Left renal cortex interstitium (tissue), 4 donors: ENCODE data around the gene CCDC28B. TPM values are rescaled to one million over a fixed set of nuclear protein-coding genes. Genes with fewer than 3 reads are reported as not detected.

Source experiments
- DNase-seq, 4 donors: peaks; one replicate each; pipeline ENCODE4 v3.0.0-alpha.2; 2013; ENCODE audit warnings: low read depth in 4 of 4, low spot score in 2 of 4, missing footprints in 1 of 4
- polyA plus RNA-seq, 4 donors: library from polyadenylated mRNA; unstranded; fragments of 120-200 nt; gene quantifications; one replicate each; pipeline ENCODE4 v1.2.1, GENCODE V29; 2013; ENCODE audit not compliant: insufficient read length in 4 of 4

Gene CCDC28B
- polyA plus RNA-seq, 4 donors: 21.0 to 30.9 (median 27.7) TPM

DNA sequence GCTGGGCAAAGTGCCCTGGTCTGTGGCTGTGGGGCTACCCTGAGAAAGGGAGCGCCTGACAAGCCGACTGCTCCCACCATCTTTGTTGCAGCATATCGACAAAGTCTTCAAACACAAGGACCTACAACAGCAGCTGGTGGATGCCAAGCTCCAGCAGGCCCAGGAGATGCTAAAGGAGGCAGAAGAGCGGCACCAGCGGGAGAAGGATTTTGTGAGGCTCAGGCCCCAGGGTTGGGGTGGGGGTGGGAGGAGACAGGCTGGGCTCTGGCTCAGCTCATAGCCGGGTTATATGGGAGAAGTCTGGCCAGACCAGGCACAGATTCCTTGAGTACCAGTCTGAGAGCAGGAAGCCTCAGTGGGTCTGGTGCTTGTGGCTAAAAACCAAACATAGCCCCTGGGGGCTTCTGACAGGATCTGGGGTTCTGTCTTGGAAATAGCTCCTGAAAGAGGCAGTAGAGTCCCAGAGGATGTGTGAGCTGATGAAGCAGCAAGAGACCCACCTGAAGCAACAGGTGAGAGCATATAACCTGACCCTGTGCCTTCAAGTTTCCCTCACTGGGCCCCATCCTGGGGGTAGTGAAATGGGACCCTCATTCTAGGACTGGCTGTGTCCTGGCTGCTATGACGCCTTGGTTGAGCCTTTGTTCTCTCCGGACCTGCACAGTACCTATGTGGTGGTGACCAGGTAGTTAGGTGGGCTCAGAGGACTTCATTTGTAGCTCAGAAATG is 8.0 kb upstream of the CCDC28B start:
- no peak for DNase-seq

GRCh38 chr1:32194984-32195383 is 5.4 kb upstream of the CCDC28B start:
- no peak for DNase-seq

- no peak for DNase-seq
Observed at GRCh38 chr1:32195531-32195930, 4.9 kb upstream of the CCDC28B start.

DNA sequence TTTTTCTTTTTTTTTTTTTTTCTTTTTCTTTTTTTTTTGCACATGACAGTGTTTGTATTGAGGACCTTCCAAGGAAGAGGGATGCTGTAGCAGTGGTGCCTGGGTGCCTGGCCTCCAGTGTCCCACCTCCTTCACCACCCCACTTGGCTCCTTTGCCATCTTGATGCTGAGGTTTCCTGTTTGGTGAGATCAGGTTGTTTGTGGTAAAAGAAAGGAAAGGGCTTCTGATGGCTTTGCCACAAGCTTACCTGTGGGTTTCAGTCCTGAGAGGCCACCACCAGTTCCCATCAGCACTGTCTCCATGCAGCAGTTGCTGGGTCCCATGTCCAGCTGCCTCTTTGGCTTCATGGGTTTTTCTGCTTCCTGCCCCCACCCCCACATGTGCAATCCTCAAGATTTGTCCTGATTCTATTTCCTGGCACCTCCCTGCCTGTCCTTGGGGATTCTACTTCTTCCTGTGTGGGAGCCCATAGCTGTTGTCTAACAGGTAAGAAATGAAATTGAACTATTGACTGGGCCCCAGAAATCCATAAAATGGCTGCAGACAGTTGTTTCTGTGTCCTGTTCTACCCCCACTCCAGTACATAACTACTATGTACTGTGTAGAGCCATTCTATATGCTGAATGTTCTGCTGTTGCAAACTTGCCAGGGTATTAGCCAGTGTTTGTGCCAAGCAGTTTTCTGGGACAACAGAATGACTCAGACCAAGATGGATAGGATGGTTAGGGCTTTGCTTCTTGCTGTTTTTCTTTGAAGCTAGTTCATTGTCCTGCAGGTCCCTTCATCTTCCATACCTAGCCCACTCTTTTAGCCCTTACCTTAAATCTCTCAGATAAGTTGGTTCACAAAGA is 4.2 kb upstream of the CCDC28B start:
- DNase-seq: no peak

DNA sequence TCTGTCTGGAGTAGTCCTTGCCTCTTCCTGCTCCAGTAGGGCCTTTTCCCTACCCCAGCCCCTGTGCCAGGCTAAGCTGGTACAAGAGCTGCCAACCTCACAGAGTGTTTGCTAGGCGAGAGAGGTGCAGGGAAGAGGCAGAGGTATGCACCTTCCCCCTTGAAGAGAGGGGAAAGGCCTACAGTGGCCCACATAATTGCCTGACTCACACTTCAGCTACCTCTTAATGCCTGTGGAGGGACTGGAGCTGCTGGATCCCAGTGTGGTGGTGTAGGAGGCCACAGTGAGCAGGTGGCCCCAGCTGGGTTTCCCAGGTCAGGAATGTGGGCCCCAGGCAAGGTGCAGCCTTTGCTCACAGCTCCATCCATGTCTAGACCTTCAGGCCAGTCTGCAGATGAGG is 3.3 kb upstream of the CCDC28B start:
- DNase-seq: no peak

DNA sequence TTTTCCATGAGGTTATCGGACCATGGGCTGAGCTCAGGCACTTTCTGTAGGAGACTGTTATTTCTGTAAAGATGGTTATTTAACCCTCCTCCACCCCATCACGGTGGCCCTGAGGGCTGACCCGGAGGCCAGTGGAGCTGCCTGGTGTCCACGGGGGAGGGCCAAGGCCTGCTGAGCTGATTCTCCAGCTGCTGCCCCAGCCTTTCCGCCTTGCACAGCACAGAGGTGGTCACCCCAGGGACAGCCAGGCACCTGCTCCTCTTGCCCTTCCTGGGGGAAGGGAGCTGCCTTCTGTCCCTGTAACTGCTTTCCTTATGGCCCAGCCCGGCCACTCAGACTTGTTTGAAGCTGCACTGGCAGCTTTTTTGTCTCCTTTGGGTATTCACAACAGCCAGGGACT is 2.6 kb upstream of the CCDC28B start:
- DNase-seq: no peak

DNA sequence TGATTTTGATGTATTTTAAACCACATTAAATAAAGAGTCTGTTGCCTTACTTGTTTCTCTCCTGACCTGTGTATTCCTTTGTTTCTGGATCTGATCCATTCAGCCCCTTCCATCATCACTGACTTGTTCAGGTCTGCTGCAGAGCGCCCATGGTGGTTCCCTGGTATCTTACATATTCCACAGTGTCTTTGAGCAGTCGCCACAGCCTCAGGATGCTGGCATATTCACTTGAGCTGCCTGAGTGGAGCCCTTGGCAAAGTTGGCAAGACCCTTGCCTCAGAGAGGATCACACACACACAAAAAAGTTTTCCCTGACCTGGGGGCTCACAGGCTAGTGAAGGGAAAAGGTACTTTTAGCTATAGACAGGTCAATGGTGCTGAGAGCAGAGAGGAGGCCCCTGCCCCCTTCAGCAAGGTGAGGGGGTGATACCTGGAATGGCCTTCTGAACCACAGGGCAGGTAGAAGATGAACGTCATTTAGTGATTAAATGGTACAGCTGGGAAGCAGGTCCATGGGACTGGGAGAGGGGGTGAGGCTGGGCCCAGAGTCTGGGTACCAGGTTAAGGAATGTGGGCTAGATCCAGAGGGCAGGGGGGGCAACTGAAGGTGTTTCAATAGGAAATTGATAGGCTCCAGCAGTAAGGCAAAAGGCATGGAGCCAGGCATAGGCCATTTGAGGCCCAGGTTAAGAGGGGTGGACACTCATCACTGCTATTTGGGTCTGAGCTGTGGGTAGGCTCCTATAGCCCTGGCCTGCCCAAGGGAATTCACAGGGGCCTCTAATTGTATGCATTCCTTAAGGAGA is 2.0 kb upstream of the CCDC28B start:
- no peak for DNase-seq

DNA sequence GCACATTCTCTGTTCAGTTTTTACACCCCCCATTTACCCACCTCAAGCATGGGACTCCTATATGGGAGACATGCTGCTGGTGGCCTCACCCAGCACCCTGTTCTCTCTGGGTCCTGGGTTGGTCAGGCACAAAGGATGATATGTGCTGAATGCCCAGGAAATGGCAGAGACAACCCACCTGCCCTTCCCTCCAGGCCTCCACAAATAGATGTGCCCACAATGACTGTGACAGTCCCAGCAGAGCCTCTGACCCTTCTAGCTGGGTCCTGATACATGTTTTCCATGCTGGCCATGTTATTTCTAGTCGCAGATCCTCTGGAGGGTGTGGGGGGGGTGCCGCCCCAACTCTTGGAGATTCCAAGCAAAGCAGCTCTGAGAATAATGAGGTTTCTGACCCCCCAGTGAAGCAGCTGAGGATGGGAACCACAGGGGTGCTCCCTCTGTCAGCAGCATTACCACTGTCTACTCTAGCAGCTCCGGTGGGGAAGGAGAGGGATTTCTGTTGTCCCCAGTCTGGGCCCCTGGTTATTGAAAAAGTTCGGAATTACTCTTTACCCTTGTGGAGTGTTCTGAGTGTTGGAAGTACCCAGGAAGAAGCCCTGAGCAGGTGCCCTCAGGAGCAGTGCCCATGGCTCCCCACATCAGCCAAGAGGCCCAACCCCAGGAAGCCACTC is 1.2 kb upstream of the CCDC28B start:
- DNase-seq: no peak

DNA sequence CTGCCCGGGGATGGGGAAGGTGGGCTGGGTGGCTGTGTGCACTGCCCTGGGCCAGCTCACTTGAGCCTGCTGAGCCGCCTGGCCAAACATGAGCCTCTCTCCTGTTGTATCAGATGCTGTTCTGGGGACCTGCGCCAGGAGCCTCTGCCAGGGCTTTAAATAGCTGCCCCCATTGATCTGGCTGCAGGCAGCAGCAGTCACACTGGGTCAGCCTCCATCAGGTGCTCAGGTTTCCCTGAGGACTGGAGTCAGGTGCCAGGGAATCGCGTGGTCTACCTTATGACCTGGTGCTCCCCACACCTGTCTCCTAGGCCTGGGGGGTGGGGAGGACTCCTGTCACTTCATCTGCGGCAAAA is 700 bp upstream of the CCDC28B start:
- DNase-seq: no peak

GRCh38 chr1:32201011-32201855 is 838 bp downstream of the CCDC28B start:
- DNase-seq: peak in 1 of 4 donors; percentile 50

DNA sequence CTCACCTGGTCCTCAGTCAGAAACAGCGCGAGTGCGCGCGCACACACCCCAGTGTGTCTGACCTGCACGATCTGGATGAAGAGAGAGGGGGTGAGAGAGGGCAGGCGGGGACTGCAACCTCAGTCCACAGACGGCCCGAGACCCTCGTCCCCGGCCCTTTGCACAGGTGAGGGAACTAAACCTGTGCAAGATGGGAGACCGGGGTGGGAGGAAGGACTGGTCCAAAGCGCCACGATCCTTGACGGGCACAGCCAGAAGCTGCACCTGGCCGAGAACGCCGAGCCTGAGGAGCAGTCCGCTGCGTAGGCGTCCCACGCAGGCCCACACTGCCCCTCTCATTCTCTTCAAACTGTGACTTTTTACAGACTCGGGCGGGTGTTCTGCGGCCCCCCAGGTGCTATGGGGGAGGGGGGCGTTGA is 4.6 kb downstream of the CCDC28B start:
- DNase-seq: no peak

- DNase-seq: peak in 3 of 4 donors; percentile 23 to 87 (median 82)
Observed at GRCh38 chr1:32205401-32206370, 5.3 kb downstream of the CCDC28B start, which contains the start of gene IQCC. IQCC (plus strand) TSS chr1:32205671; CDS start chr1:32205682, 11 bp downstream.

GRCh38 chr1:32208469-32208868 is 8.1 kb downstream of the CCDC28B start:
- no peak for DNase-seq

DNA sequence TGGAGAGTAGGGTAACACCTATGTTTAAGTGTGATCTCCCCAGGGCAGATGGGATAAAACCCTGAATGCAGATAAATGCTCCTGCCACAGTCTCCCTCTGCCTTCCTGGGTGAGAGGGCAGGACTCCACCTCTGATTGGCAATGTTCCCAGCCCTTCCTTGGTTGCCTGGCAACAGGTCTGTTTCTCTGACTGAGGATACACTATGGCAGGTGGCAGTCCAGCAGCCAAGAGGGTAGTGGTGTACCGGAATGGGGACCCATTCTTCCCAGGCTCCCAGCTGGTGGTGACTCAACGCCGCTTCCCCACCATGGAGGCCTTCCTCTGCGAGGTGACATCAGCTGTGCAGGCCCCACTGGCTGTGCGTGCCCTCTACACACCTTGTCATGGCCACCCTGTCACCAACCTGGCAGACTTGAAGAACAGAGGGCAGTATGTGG is 8.5 kb downstream of the CCDC28B start, which contains the start of gene DCDC2B:
TSS of gene DCDC2B (plus strand) at position 199 of the 438 bp plus-strand sequence. CDS start at position 204, 5 bp downstream.
- DNase-seq: peak in 1 of 4 donors; percentile 37

DNA sequence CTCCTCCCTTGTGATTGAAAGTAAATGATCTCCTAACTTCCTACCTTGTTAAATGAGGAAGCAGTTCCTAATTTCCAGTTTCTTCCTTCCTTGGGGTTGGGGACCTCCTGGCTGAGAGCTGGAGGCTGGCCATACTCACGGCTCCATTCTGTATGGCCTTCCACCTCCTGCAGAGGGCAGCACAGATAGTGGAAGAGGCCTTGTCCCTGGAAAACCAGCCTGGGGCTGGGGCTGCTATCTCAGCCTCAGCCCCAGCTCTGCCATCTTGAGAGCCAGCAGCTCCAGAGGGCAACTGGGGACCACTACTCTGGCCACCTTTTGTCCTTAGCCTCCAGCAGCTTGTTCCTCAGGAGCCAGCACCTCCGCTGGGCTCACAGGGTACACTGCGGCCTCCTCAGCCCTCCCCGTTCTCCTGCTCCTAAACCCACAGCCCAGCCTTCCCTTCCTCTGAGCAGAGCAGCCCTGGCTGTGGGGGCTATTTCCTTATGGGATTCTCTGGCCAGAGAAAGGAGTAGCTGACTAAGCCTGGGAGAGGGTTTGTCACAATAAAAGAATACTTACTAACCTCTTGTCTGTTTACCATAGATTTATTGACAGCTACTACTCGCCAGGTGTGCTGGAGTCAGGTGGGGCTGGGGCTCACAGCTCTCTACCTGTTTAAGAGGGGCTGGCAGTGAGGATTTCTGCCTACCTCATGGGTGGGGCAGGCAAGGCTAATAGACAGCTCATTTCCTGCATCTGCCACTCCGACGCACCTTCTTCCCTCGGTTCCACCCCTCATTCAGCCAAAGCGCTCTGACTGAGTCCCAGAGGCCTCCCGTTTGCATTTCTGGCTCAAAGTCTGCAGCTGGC is 15.5 kb downstream of the CCDC28B start:
- DNase-seq: peak in 1 of 4 donors; percentile 62

DNA sequence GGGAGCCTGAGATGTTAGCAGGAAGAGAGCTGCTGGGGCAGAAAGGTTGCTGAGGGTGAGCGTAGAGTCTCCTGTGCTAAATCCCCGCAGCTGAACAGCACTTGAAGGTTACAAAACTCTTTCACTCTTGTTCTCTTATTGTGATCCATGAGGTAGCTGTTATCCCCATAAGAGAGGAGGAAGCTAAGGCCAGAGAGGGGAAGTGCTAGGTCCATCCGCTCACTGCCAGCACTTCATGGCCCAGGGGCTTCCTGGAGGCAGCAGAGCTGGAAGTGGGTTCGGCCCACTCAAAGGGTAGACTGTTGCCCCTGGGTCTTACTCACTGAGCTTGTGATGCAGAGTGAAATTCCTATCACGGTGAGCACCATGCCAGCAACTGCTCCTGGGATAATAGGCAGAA is 16.2 kb downstream of the CCDC28B start:
- DNase-seq: no peak

GRCh38 chr1:32219022-32219421 is 18.6 kb downstream of the CCDC28B start:
- DNase-seq: no peak
